GM10847 (cell line): ENCODE results near the gene PTPRN2.

ENCODE experiments used
- POLR2A ChIP-seq: IDR thresholded peaks from 2 replicates; pipeline ENCODE4 v1.6.1; 2011; ENCODE audit not compliant: insufficient read length; ENCODE audit errors: extremely low read depth

The PTPRN2 gene

DNA sequence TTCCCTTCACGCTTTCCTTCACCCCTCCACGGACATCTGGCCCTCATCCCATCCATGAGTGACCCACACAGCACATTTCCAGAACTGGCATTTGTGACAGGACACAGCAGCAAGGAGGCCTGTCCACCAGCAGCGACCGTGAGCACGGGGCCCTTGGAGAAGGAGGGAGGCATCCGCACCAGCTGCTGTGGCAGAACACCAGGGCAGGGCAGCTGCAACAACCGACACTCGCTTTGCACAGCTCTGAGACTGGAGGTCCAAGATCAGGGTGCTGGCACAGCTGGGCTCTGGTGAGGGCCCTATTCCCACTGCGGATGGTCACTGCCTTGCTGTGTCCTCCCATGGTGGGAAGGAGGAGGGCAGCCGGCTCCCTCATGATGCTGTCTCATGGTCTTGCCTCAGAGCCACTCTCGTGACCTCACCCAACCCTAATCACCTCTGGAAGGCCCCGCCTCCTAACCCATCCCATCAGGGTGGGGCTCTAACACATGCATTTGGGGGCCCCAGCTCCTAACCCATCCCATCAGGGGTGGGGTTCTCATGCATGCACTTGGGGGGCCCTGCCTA, 36.7 kb downstream of the PTPRN2 start:
- TF ChIP-seq POLR2A, result no peak

DNA sequence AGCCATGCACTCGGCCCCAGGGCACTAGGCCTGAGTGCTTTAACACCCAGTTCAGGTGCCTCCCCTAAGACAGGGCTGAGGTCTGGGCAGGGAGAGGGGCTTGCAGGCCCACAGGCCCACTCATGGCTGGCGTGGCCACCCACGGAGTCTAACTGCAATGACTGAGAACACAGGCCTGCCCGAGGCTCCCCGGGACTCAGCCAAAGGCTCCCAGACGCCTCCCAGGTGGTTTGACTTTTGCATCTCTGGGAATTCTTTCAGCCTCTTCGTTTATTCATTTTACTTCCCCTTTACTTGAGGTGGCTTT, 37.3 kb downstream of the PTPRN2 start:
- no peak for TF ChIP-seq POLR2A

DNA sequence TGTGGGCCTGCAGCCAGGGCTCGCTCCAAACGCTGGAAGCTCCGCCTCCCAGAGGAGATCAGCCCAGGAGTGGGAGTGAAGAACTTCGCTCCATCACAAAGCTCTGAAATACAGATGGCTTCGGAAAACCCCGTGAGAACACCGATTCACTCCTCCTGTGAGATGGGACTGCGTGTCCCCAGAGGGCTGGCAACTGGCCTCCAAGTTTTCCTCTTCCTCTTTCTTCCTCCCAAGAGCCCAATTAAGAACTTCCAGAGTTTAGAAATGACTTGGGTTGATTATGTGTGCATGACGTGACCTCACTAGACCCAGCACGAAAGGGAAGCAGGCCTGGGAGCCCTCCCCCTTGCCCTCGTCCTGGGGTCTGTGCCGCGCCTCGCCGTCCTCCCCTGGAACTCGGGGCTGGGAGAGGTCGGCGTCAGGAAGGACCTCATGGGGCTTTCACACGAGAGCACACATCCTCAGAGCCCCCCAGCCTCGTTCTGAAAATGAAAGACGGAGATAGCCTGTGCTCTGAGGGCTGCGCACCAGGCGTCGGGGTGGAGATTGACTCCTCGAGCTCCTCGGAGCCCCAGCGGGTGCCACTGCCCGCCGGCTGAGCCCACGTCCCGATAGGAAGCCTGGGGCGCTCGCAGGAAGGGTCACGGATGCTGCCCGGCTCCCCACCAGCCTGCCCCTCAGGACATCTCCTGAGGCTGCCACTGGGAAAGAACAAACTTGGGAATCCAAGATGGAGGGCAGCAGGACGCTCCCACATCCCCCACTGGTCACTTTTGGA, 37.8 kb downstream of the PTPRN2 start:
- TF ChIP-seq POLR2A, result no peak

DNA sequence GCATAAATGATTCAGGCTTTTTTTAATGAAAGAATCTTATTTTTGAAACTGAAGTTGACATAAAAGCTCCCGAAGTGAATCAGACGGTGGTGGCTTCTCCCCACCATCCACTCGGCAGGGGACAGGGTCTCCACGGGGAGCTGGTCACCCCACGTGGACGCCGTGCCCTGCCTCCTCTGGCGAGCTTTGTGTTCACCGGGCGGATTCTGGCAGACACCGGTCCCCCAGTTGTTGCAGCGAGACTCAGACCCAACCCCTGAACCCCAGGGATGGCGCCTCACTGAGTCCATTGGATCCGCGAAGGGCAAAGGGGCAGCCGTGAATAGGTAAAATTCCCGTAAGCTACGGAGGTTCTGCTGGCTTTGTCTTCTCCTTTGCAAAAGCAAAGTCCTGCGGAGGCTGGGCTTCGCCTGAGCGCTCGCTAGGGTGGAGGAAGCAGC, 38.4 kb downstream of the PTPRN2 start:
- no peak for TF ChIP-seq POLR2A

DNA sequence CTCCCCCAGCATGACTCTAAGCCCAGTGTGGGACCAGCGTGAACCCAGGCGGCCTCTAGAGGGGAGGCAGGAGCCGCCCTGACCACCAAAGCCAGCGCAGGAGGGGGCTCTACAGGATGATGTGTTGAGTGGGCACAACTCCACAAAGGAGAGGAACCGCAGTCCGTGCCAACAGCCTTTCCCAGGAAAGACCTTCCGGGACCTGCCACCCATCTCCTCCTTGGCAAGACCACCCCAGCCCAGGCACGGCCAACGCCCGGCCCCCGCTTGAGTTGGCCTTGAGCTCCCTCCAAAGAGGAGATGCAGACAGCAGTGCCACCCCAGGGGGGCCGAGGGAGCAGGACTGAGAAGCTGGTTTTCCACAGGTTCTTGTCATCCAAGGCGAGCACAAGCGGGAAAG, 38.9 kb downstream of the PTPRN2 start:
- no peak for TF ChIP-seq POLR2A

DNA sequence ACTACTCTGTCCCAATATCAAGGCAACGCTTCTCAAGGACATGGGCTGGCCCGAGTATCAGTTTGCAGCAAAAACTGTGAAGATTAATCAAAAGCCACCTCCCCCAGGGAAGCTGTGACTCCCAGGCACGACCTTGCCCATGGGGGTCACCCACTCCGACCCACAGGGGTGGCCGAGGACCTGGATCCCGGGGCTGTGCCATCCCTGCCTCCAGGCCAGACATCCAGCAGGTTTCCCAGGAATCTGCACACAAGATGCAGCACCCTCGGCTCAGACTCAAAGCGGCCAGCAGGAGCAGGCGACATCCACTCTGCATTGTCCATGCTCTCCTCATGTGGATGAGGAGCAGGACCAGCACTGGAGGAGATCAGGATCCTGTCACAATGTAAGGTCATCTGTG, 39.8 kb downstream of the PTPRN2 start:
- TF ChIP-seq POLR2A, result no peak

DNA sequence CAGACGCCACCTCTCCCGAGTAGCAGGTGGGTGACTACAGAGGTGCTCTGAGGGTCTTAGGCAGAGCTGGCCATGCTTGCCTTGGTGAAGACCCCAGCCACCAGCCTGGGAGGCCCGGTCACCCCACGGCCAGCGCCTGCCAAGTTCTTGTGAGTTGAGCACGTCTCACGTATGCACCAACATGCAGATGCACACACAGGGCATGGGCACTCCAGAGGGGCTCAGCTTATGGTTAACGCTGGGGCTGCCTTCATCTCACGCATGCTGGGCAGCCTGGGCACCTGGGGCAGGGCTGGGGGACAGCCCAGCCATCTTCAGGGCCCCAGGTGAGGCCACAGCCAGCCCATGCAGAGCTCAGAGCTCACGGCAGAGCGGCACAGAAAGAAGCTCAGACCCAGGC, 41.0 kb downstream of the PTPRN2 start:
- TF ChIP-seq POLR2A, result no peak

DNA sequence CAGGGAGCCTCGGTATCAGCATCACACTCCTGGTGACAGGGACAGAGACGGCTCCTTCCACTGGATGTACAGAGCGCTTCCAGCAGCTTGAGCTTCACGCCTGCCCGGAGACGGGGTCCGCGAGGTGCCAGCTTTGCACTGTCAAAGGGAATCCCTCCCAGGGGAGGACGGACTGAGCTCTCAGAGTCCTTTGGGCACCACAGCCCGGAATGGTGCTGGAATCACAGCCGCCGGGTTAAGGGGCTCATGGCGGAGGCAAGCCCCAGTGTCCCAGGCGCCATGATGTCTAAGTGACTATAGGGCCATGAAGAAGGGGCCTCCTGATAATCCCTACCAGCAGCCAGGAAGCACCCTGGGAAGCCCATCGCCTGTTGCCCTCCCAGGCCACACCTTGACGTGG, 41.4 kb downstream of the PTPRN2 start:
- no peak for TF ChIP-seq POLR2A

DNA sequence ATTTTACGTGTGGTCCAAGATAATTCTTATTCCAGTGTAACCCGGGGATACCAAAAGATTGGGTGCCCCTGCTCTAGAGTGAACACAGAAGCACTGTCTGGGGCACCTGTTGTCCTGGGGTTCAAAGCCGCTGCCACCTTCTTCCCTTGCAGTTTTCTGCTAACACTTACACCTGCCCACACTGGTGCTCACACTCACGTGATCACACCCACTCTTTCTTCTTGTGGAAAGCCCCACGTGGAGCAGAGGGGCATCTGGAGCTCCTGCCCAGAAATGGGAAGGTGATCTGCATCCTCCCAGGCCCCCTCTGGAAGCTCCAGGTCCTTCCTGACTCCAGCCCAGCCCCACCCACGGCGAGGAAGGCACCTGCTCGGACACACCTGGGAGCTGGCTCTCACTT, 42.9 kb downstream of the PTPRN2 start:
- TF ChIP-seq POLR2A, result no peak

DNA sequence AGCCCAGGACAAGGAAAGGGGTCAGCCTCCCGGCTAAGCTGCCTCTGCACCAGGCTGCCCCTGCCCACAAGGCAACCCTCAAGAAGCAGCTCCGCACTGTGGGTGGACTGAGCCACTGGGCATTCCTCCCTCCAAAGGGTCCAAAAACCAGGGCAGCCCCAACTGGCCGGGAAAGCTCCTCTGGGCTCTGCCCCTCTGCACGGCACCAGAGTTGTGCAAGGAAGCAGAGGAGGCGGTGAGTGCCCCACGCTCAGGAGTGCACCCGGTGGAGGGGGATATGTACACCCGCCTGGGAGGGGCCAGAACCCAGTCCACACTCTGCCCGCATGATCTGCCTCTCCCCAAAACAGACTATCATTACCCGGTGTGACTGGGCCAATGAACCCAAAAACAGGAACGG, 43.8 kb downstream of the PTPRN2 start:
- no peak for TF ChIP-seq POLR2A

DNA sequence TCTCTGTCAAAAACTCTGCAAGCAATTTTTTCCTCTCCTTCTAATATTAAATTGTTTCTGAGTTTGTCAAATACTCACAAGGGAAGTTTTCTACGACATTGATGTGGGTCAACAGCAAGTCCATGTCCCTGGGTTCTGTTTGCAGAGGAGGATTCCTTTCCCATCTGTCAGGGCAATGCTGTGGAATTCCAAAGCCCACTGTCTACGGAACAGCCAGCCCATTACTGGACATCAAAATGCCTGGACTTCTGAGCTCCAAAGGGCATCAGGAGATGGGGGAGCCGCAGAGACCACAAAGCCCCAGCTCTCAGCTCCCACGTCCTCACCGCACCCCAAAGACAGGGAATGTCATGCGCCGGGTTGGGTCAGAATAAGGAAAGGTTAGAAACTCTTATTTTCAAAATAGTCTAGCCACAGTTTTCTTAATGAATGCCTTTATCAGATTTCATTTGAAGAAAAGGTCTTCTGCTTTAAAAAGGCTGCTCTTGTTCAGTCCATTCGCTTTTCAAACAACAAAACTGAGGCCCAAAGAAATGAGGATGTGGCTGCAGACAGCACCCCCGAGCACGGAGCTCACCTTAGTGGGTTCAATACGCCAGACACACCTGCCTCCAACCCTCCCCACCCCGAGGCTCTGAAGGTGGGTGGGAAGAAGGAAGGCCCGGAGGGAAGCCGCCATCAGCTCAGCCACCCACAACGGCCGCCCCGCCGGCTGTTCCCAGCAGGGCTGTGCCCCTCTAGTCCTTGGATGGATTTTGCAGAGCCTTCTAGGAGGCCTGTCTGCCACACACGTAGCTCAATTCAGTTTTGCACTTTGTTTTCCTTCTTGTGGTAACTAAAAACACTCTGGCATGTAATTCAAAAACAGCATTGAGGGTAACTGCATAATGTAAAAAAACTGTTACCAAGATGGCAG, 44.7 kb downstream of the PTPRN2 start:
- no peak for TF ChIP-seq POLR2A

DNA sequence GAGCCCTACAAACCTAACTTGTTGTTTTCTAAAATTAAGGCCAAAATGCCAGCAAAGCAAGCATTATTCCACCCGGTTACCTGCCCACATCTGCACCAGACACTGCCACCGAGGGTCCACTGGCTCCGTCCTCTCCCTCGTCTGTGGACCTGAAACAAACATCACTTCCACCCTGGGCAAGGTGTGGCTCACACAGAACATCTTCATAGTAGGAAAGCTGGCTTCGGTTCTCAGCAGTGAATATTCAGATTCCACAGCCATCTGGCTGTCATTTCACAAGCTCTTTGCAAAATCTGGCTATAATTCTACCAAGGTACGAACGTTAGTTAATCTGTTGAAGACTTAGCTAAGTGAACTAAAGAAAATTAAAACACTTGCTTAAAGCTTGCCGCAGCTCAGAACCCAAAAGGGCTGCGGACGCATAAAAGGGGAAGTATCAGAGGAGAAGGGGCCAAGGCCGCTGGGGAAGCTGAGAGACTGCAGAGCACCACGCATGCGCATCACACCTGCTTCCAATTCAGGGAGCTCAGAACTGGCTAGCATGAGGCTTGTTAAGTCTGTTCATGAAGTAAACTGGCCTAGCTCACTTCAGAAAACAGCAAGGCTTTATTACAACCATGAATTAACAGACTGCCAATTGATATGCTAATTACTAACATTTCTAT, 46.1 kb downstream of the PTPRN2 start:
- TF ChIP-seq POLR2A, result no peak

DNA sequence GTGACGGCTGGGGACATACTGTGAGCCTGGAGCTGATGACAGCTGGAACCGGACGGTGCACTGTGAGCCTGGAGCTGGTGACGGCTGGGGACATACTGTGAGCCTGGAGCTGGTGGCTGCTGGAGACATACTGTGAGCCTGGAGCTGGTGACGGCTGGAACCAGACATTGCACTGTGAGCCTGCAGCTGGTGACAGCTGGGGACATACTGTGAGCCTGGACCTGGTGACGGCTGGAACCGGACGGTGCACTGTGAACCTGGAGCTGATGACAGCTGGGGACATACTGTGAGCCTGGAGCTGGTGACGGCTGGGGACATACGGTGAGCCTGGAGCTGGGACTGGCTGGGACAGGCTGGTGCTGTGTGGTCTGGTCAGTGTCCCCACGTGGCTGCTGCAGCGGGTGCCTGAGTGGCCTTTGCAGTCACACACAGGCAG, 47.9 kb downstream of the PTPRN2 start:
- TF ChIP-seq POLR2A, result no peak

DNA sequence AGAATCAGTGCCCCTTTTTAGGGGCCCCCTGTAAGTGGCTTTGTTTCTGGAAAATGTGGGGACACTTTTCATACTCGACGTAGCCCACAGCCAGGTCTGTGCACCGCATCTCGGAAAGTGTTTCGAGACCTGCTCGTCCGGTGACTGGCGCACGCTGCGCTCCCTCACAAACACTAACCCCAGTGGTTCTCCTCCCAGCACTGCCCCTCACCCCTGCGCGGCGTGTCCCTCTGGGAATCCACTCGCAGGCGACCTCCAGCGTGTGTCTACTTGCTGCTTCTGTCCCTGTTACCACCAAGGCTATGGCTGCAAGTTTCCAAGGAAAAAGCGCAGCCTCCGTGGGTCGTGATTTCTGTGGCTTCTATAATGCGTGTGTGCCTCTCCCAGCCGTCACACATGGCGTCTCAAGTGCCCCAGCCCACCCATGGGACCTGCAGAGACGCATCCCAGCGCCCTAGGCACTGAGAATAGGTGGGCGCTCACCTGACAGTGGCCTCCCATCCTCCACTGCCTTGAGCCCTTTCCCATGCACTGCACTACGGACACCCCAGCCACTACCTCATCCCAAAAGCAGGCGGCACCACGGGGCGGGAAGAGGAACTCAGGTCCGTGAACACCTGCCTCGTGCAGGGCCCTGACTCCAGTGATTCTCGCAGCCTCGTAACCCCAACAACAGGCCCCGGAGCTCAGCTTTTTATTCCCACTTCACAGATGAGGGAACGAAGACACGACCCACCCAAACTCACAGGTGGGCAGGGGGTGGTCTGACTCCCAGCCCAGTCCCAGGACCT, 49.3 kb downstream of the PTPRN2 start:
- TF ChIP-seq POLR2A, result no peak

DNA sequence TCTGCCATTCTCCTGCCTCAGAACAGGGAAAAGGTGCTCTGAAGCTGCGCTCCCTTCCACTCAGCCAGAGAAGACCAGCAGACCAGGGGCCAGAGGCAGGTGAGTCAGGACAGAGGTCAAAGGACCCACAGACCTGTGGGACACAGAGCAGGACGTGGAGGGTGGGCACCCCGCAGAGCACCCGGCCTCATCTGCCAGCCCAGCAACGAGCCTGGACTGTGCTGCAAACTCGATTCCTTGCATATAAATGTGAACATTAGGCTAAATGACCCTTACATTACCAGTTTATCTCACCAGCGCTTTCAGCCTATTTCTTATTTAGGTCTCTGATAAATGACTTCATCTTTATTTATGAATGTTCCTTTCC, 50.1 kb downstream of the PTPRN2 start:
- TF ChIP-seq POLR2A, result no peak
